CD4-positive, alpha-beta memory T cell (primary cell): ENCODE measurements around the gene ZXDC. TPM values are rescaled to one million over a fixed set of nuclear protein-coding genes. Genes with fewer than 3 reads are reported as not detected.

Experiments used
- CTCF ChIA-PET: fragments of 350-600 bp; sonication (Branson Sonifier 250); formaldehyde crosslinking; loops from one replicate; lab custom pipeline; 2021; ENCODE audit warnings: inconsistent platforms; ENCODE audit not compliant: partially characterized antibody; lab: Charles Lee
- POLR2A ChIA-PET: fragments of 350-600 bp; sonication (Branson Sonifier 250); formaldehyde crosslinking; loops from one replicate; lab custom pipeline; 2021; ENCODE audit not compliant: partially characterized antibody; lab: Charles Lee
- DNase-seq, 5 donors: peaks; one replicate each; pipeline versions ENCODE4 v3.0.0 to v3.0.0-alpha.2; 2020 to 2022; ENCODE audit warnings: mixed read lengths in 1 of 5
- H3K27ac ChIP-seq: one replicate; pipeline ENCODE4 v1.7.0; 2013; ENCODE audit warnings: low read depth, low read length
- H3K27me3 ChIP-seq: 2 replicates; pipeline ENCODE4 v1.7.0; 2013; ENCODE audit warnings: mild to moderate bottlenecking, low read length, moderate library complexity; ENCODE audit not compliant: insufficient read depth
- H3K36me3 ChIP-seq: 2 replicates; pipeline ENCODE4 v1.7.0; 2013; ENCODE audit warnings: mild to moderate bottlenecking, low read length, moderate library complexity; ENCODE audit not compliant: insufficient read depth
- H3K4me1 ChIP-seq: 2 replicates; pipeline ENCODE4 v1.7.0; 2013; ENCODE audit warnings: mild to moderate bottlenecking, low read length, moderate library complexity; ENCODE audit not compliant: insufficient read depth
- H3K4me3 ChIP-seq, 2 donors: one replicate each; pipeline ENCODE4 v1.7.0; 2013; ENCODE audit warnings: low read length in 2 of 2, mild to moderate bottlenecking in 1 of 2
- H3K9me3 ChIP-seq, 2 donors: one replicate each; pipeline ENCODE4 v1.7.0; 2013; ENCODE audit warnings: low read length in 2 of 2, control low read depth in 1 of 2; ENCODE audit not compliant: control insufficient read depth in 1 of 2
- H3K27ac Mint-ChIP-seq, 7 donors: one replicate each; pipeline ENCODE4 v1.8.0; 2020 to 2021; ENCODE audit warnings: mixed read lengths in 7 of 7, mild to moderate bottlenecking in 6 of 7, inconsistent platforms in 3 of 7, moderate library complexity in 3 of 7
- H3K27me3 Mint-ChIP-seq, 2 donors: one replicate each; pipeline ENCODE4 v1.8.0; 2020 to 2021; ENCODE audit warnings: mixed read lengths in 2 of 2
- H3K36me3 Mint-ChIP-seq, 2 donors: one replicate each; pipeline ENCODE4 v1.8.0; 2020 to 2021; ENCODE audit warnings: mixed read lengths in 2 of 2, inconsistent platforms in 1 of 2, mild to moderate bottlenecking in 1 of 2
- H3K4me1 Mint-ChIP-seq, 4 donors: one replicate each; pipeline ENCODE4 v1.8.0; 2020 to 2021; ENCODE audit warnings: mixed read lengths in 4 of 4, mild to moderate bottlenecking in 1 of 4
- H3K4me3 Mint-ChIP-seq, 8 donors: one replicate each; pipeline ENCODE4 v1.8.0; 2020 to 2021; ENCODE audit warnings: mixed read lengths in 8 of 8, mild to moderate bottlenecking in 7 of 8, moderate library complexity in 6 of 8, inconsistent platforms in 3 of 8
- H3K9me3 Mint-ChIP-seq, 8 donors: one replicate each; pipeline ENCODE4 v1.8.0; 2020 to 2021; ENCODE audit warnings: mixed read lengths in 8 of 8, mild to moderate bottlenecking in 5 of 8, inconsistent platforms in 3 of 8, moderate library complexity in 1 of 8
- intact Hi-C: fragments of 100-400 bp; cut with micrococcal nuclease; formaldehyde crosslinking; loops from one replicate; pipeline ENCODE4 v1.15.1; 2023
- polyA plus RNA-seq, 2 donors: library from polyadenylated mRNA; unstranded; fragments of 300-500 nt; fragmentation: Illumina TruSeq; gene quantifications; one replicate each; pipeline ENCODE4 v1.2.3, GENCODE V29; 2021
- total RNA-seq, 2 experiments: library from RNA; stranded (reverse); gene quantifications; one replicate each; pipeline ENCODE4 v1.2.3, GENCODE V29; 2021

The ZXDC gene
- total and polyA plus RNA-seq, 4 experiments from 2014 or later, result 10.3 to 66.3 (median 42.9) TPM

DNA sequence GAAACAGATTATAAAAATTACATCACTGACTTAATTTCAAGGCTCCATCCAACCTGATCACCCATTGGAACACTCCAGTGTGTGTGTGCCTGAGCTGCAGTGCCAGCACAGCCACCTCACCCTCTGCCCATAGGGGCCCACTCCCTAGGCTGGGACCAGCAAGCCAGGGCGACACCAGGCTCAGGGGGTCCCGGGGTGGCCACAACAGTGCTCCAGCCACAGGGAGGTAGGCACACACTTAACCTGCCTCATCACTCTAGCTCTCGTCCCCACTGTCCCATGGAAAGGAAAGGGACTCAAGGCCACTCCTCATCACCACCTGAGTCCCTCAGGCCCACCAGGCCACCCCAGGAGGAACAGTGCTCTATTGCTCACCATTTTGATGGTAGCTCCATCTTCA, 24.9 kb downstream of the ZXDC start:
- no peak for DNase-seq
- POLR2A ChIA-PET, result no interaction called here
- no peaks in the 10 kb centered on the region for H3K27me3 ChIP-seq
- Mint-ChIP-seq H3K4me1 (peaks cover 0 to 5% (median 4%) of the 10 kb centered on the region in 4 donors), H3K36me3 (peaks cover 31 to 73% of the 10 kb centered on the region in 2 donors), H3K4me3 (no peak overlapping the region), H3K27ac (peak overlapping the region in 1 of 7 donors; percentile 51), H3K27me3 (no peaks in the 10 kb centered on the region), H3K9me3 (no peaks in the 10 kb centered on the region)
- H3K9me3 ChIP-seq, result no peaks in the 10 kb centered on the region
- H3K4me1 ChIP-seq, result no peaks in the 10 kb centered on the region
- peaks cover 38% of the 10 kb centered on the region for H3K36me3 ChIP-seq
- no peak overlapping the region for H3K27ac ChIP-seq
- no peak overlapping the region for H3K4me3 ChIP-seq
- intact Hi-C loops, result no loop called here
- CTCF ChIA-PET, result no interaction called here

DNA sequence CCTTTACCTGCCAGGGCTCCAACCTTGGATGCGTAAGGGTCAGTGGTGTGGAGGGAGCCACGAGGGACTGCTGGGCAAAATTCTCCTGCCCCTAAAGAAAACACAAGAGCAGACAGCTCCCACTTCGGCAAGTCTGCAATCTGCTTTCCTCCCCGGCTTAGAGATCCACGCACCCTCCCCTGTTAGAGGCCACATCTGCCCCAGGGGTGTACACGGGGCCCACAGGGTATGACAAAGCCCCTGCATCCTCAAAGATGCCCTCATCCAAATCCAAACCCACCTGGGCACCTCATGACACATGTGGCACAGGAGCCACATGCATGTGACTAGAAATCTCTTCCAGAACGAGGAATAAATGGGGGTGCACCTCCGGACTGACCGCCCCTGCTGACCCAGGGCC, 25.5 kb downstream of the ZXDC start:
- no peaks in the 10 kb centered on the region for H3K27me3 ChIP-seq
- Mint-ChIP-seq H3K4me3 (no peak overlapping the region), H3K4me1 (peaks cover 0 to 4% (median 1%) of the 10 kb centered on the region in 4 donors), H3K27ac (peak overlapping the region in 1 of 7 donors; percentile 23), H3K27me3 (no peaks in the 10 kb centered on the region), H3K9me3 (no peaks in the 10 kb centered on the region), H3K36me3 (peaks cover 28 to 72% of the 10 kb centered on the region in 2 donors)
- H3K4me3 ChIP-seq, result no peak overlapping the region
- H3K36me3 ChIP-seq, result peaks cover 35% of the 10 kb centered on the region
- no peak for DNase-seq
- H3K4me1 ChIP-seq, result no peaks in the 10 kb centered on the region
- POLR2A ChIA-PET, result no interaction called here
- intact Hi-C loops, result no loop called here
- CTCF ChIA-PET, result no interaction called here
- no peak overlapping the region for H3K27ac ChIP-seq
- H3K9me3 ChIP-seq, result no peaks in the 10 kb centered on the region

DNA sequence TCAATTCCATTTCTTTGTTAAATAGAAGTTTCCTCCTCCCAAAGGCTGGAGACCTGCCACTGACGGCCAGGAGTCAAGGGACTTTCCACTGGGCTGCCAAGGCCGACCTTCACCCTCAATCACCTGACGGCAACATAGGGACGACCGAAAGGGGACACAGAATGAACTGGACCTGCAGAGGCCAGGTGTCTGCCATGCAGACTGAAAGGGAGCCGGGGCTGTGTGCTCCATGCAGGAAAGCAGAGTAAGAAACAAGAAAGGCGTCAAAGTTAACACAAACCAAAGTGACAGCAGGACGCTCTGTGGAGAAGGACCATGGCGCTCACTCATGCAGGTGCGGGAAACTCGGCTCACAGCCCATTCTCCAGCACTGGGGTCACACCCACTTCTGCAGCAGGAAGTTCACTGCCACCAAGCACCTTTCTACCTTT, 26.1 kb downstream of the ZXDC start:
- no peak overlapping the region for H3K27ac ChIP-seq
- no peaks in the 10 kb centered on the region for H3K4me1 ChIP-seq
- peaks cover 25 to 70% of the 10 kb centered on the region in 2 donors for H3K36me3 Mint-ChIP-seq
- CTCF ChIA-PET, result no interaction called here
- intact Hi-C loops, result no loop called here
- no peak overlapping the region for H3K27ac Mint-ChIP-seq
- no peaks in the 10 kb centered on the region for H3K9me3 Mint-ChIP-seq
- no peaks in the 10 kb centered on the region for H3K9me3 ChIP-seq
- no peak overlapping the region for H3K4me3 Mint-ChIP-seq
- H3K27me3 ChIP-seq, result no peaks in the 10 kb centered on the region
- H3K27me3 Mint-ChIP-seq, result no peaks in the 10 kb centered on the region
- H3K36me3 ChIP-seq, result peaks cover 31% of the 10 kb centered on the region
- peaks cover 0 to 3% (median 0%) of the 10 kb centered on the region in 4 donors for H3K4me1 Mint-ChIP-seq
- POLR2A ChIA-PET, result no interaction called here
- no peak for DNase-seq
- no peak overlapping the region for H3K4me3 ChIP-seq

DNA sequence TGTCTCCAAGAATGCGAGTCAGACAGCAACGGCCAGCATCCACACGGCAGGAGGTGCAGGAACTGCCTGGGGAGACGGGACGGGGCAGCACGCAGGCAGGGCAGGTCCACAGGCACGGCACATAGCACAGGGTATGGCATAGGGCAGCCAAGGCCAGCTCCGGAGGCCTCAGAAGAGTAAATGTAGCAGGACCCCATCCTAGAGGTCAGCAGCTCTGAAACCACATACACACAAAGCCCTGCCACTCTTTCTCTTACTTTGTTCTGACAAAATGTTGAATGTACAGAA, 26.9 kb downstream of the ZXDC start:
- H3K4me3 ChIP-seq, result no peak overlapping the region
- H3K4me3 Mint-ChIP-seq, result no peak overlapping the region
- H3K27me3 ChIP-seq, result no peaks in the 10 kb centered on the region
- POLR2A ChIA-PET, result no interaction called here
- no peaks in the 10 kb centered on the region for H3K9me3 Mint-ChIP-seq
- peaks cover 22 to 66% of the 10 kb centered on the region in 2 donors for H3K36me3 Mint-ChIP-seq
- H3K27ac Mint-ChIP-seq, result no peak overlapping the region
- peaks cover 25% of the 10 kb centered on the region for H3K36me3 ChIP-seq
- H3K27me3 Mint-ChIP-seq, result no peaks in the 10 kb centered on the region
- H3K4me1 ChIP-seq, result no peaks in the 10 kb centered on the region
- H3K4me1 Mint-ChIP-seq, result peaks cover 0 to 3% (median 0%) of the 10 kb centered on the region in 4 donors
- intact Hi-C loops, result no loop called here
- no peaks in the 10 kb centered on the region for H3K9me3 ChIP-seq
- no peak for DNase-seq
- CTCF ChIA-PET, result no interaction called here
- no peak overlapping the region for H3K27ac ChIP-seq

DNA sequence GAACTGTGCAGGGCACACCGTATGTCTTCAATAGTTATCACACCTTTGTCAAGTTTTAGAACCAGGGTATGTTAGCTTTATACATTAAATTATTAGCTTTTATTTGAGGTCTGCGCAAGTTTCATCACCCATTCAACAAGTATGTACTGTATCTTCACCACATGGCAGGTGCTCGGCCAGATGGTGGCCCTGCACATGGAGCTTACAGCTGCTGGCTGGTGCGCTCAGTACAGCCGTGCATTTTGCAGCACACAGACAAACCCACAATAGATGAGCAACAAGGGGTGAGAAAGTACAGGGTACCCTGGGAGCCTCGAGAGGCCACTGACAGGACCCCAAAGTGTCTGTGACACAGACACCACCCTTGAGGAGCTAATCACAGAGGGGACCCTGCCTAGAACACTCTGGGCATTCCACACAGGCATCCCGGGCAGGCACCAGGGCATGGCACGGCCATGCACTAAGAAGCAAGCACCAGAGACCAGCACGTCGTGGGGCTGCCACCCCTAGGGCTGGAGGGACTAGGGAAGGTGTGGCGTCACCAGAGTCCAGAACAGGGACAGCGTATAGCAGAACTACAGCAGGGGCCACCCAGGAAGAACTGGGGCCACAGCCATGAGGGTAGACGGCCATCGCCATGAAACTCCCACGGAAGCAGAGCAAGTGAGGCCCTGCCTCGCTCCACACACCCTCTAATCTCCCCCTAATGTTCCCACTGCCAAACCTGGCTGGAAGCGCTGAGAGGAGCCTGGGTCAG, 27.4 kb downstream of the ZXDC start:
- Mint-ChIP-seq H3K27me3 (no peaks in the 10 kb centered on the region), H3K9me3 (no peaks in the 10 kb centered on the region), H3K4me3 (no peak overlapping the region), H3K36me3 (peaks cover 22 to 66% of the 10 kb centered on the region in 2 donors), H3K4me1 (peaks cover 0 to 3% (median 0%) of the 10 kb centered on the region in 4 donors), H3K27ac (no peak overlapping the region)
- H3K36me3 ChIP-seq, result peaks cover 25% of the 10 kb centered on the region
- H3K9me3 ChIP-seq, result no peaks in the 10 kb centered on the region
- DNase-seq, result no peak
- no peaks in the 10 kb centered on the region for H3K27me3 ChIP-seq
- H3K4me1 ChIP-seq, result no peaks in the 10 kb centered on the region
- no peak overlapping the region for H3K27ac ChIP-seq
- intact Hi-C loops, result no loop called here
- no peak overlapping the region for H3K4me3 ChIP-seq
- POLR2A ChIA-PET, result no interaction called here
- CTCF ChIA-PET, result no interaction called here

DNA sequence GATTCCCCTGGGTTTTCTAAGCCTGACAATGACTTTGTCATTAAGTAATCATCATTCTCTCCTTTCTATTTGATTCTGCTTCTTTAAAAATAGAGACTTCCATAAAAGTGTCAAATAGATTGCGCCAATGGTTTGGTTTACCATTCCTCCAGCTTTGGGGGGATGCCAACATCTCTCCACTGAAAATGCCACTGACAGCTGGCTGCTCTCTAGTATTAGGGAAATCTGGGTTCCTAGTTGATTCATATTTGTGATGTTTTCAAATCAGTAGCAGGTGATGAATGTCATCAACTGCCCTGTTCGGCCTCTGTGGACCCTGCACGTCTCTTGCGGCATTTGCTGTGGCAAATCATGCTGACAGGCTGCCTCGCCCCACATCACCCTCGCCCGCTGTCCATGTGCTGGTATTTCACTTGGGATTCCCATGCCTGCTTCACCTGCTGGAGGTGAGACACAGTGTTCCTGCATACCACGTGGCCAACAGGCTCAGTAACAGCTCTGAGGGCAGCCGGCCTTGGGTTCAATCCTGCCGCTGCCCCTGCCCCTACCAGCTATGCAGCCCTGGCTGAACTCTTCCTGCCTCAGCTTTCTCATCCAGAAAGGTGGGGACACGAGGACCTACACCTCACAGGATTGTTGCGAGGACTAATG, 28.1 kb downstream of the ZXDC start:
- peaks cover 0 to 3% (median 0%) of the 10 kb centered on the region in 4 donors for H3K4me1 Mint-ChIP-seq
- no peaks in the 10 kb centered on the region for H3K27me3 Mint-ChIP-seq
- no peaks in the 10 kb centered on the region for H3K9me3 Mint-ChIP-seq
- no peak overlapping the region for H3K27ac ChIP-seq
- no peak overlapping the region for H3K4me3 ChIP-seq
- ChIA-PET POLR2A (interaction anchor here (1.0 kb wide), 1 partner anchor 27 kb away, joined by 3 read pairs; no protein-coding TSS in a partner anchor), CTCF (no interaction called here)
- H3K9me3 ChIP-seq, result no peaks in the 10 kb centered on the region
- H3K4me3 Mint-ChIP-seq, result no peak overlapping the region
- no peaks in the 10 kb centered on the region for H3K27me3 ChIP-seq
- no peaks in the 10 kb centered on the region for H3K4me1 ChIP-seq
- H3K36me3 ChIP-seq, result peaks cover 17% of the 10 kb centered on the region
- DNase-seq, result no peak
- peaks cover 19 to 64% of the 10 kb centered on the region in 2 donors for H3K36me3 Mint-ChIP-seq
- intact Hi-C loops, result no loop called here
- H3K27ac Mint-ChIP-seq, result peak overlapping the region in 2 of 7 donors; percentile 51 to 60

DNA sequence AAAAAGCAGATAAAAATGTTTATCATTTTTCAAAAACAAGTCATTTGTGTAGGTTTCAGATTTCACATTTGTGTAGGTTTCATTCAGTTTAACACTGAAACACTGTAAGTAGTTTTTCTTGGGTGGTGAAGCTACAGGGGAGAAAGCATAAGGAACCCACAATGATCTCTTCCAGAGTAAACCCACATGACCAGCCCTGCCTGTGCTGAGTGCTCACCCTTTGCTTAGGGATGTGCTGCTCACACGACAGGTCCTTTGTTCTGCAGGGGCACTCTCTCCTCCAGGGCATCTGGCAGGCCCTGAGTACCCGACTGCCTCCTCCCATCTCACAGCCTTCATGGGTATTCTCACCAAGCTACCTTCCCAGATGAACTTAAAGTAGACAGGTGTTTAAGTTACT, 28.9 kb downstream of the ZXDC start:
- DNase-seq, result no peak
- ChIA-PET POLR2A (interaction anchor here (1.0 kb wide), 1 partner anchor 28 kb away, joined by 3 read pairs; no protein-coding TSS in a partner anchor), CTCF (no interaction called here)
- Mint-ChIP-seq H3K4me1 (peaks cover 0 to 3% (median 0%) of the 10 kb centered on the region in 4 donors), H3K27me3 (no peaks in the 10 kb centered on the region), H3K9me3 (no peaks in the 10 kb centered on the region), H3K36me3 (peaks cover 15 to 63% of the 10 kb centered on the region in 2 donors), H3K27ac (peak overlapping the region in 2 of 7 donors; percentile 46 to 62), H3K4me3 (no peak overlapping the region)
- H3K4me1 ChIP-seq, result no peaks in the 10 kb centered on the region
- H3K27ac ChIP-seq, result no peak overlapping the region
- H3K9me3 ChIP-seq, result no peaks in the 10 kb centered on the region
- intact Hi-C loops, result no loop called here
- peaks cover 10% of the 10 kb centered on the region for H3K36me3 ChIP-seq
- no peaks in the 10 kb centered on the region for H3K27me3 ChIP-seq
- H3K4me3 ChIP-seq, result no peak overlapping the region
